Activated T-helper 9 cell treated with anti-CD3 and anti-CD28 coated beads, Interleukin-2, amount 50 U/mL, for 16 hours (primary cell): Measurements from ENCODE around the gene SH3BP4.

Experiments used
- DNase-seq: peaks from one replicate; pipeline ENCODE4 v3.0.0-alpha.2; 2020; ENCODE audit warnings: low read depth

Gene SH3BP4

DNA sequence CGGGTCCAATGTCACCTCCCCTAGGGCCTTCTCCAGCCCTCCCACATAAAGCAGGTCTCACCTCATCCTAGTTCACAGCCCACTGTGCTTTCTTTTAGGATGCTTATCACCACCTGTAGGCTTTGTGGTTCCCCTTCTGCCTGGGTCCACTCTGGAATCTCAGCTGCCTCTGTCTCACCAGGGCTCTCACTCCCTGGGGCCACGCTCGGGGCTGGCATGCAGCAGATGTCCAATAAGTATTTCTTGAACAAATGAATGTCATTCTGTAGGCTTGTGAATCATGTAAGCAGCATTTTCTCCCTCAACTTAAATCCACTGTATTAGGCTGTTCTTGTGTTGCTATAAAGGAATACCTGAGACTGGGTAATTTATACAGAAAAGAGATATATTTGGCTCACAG, 4.3 kb upstream of the SH3BP4 start:
- DNase-seq: no peak

DNA sequence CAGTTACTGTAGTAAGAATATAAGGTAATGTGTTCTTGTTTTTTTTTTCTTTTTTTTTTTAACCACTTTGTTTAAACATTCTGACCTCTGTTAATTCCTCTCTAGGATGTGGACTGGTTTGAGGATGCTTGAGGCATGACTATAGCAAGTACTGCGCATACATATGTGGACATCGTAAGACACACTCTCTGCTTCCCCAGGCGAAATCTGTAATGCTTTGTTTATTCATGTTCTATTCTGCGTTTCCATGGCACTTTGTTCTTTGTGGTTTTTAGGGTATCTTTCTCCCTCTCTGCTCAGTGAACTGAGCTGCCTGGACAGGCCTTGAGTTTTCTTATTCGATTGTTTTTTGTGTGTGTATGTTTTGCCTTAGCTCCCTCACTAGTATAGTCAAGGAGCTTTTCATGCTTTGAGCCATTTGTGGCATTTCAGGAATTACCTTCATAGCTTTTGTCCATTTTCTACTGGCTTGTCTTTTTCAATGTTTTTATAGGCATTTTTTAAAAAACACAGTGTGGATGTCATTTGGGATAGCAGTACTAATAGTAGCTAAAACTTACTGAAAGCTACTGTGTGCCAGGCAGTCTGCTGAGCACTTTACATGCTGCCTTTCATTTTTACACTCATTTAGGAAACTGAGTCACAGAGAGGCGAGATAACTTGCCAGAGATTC, 1.9 kb upstream of the SH3BP4 start:
- no peak for DNase-seq

DNA sequence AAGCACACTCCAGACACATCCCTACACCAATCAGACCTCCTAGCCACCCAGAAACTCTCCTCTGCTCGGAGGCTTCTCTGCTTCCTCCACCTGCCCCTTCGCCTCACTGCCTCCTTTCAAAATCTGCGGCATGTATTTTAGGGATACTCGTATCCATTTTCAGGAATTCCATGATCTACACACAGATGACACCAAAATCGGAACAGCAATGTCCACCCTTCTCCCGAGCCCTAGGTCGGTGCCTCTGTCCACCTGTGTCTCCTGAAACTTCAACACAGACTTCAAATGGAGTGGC, 1.4 kb upstream of the SH3BP4 start:
- no peak for DNase-seq

DNA sequence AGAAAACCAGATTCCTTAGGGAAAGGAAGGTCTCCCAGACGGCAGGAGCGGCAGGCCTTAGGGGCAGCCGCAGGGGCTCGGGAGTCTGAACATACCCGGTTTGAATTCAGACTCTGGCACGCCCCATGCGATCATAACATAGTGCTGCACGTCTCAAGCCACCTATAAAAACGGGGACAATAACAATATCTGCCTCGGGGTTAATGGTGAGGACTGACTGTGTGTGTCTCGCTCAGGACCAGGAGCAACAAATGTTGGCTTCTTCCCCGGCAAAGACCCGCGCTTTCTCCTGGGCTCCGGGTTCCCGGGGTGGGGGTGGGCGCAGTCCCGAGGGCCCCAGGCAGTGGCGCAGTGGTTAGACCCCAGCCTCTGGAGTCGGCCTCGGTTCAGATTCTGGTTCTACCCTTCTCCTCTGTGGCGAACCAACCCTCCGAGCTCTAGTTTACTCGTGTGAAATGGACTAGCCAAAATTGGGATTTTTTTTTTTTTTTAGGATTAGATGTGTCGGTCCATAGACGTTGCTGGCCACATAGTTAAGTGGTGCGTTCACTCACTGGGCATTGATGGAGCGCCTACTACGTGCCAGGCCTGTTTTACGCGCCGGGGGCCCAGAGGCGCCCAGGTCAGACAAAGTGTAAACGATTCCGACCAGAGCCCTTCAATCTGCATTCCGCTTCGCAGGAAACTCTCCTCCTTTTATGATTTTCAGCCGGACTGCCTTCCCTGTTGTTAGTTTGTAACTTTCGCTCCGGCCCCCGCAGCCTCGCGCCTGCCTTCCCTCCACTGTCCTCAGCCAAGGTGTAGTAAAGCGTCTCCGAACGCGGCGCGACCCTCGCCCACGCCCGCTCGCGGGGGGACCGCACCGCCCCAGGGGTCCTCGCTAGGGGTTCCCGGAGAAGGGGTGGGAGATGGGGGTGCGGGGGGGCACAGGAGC, 820 bp upstream of the SH3BP4 start:
- no peak for DNase-seq

- DNase-seq: no peak
Measured at GRCh38 chr2:234952270-234953115, 676 bp downstream of the SH3BP4 start.

GRCh38 chr2:234953116-234954031, 1.6 kb downstream of the SH3BP4 start:
- no peak for DNase-seq

DNA sequence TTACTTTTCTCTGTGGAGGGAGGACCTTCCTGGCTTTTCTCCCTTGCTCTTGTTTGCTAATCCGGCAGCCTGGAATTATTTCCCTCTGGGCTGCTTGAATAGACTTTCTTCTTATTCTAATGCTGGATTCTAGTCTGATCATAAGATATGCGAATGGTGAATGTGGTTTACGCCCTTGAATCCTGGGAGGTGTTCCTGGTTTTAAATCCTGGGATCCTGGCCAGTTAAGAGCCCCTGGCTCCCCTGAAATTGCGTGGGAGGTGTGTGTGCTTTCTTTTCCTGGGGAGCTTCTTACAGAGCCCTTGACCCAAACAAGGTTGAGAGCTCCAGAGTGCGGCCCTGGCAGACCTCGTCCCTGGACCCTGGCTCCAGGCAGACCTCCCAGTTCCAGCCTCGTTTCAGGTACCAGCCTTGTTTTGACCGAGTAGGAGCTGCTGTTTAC, 2.8 kb downstream of the SH3BP4 start:
- no peak for DNase-seq

GRCh38 chr2:234955091-234955591, 3.3 kb downstream of the SH3BP4 start:
- no peak for DNase-seq

DNA sequence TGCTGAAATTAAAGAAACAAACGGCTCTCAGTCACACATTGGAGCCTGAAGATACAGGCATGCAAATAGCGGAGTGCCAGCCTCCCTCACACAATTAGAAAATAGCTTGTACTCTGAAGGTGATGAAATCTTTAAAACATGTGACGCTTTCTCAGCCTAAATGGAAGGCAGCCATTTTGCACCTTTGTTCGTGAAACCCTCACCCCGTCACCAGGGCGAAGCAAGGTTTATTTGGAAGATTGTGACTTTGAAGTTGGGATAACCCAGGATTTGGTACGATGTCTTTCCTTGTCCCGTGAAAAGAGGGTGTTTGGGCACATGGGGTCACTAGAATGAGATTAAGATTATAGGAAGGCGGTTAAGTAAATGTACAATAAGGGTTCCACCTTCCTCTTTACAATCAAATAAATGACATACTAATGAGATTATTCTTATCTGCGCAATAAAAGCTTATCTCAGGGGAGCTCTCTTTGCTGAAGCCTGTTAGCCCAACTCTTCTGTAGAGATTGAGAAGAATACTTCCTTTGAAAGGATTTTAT, 4.2 kb downstream of the SH3BP4 start:
- no peak for DNase-seq

DNA sequence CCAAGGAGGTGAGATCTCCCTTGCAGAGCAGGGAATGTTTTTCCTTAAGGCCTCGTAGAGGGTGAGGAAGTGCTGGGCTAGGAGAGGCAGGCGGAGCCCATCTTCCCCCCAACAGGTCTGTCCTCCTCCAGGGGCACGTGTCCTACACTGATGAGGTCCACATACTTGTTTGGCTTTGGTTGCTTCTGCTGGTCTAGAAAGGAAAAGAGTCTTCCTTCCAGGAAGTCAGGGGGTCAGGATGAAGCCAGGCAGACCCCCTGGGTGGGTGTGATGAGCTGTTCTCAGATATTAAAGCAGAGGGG, 6.0 kb downstream of the SH3BP4 start:
- no peak for DNase-seq

DNA sequence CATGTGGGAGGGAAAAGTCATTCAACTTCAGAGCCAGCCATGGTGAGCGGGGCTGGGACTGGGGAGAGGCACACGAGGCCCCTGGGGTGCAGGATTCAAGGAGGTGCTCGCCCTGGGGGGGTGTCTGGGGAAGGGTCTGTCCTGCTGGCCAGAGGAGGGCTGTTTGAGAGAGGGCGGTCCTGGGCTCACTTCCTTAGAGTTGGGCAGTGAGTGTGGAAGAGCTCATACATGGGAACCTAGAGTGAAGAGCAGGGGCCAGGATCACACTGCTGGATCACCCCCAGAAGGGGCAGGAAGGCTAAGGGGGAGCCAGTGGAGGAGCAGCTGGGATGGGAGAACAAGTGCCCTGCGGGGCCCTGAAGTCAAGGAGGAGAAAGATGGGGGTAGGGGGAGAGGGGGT, 6.5 kb downstream of the SH3BP4 start:
- no peak for DNase-seq

DNA sequence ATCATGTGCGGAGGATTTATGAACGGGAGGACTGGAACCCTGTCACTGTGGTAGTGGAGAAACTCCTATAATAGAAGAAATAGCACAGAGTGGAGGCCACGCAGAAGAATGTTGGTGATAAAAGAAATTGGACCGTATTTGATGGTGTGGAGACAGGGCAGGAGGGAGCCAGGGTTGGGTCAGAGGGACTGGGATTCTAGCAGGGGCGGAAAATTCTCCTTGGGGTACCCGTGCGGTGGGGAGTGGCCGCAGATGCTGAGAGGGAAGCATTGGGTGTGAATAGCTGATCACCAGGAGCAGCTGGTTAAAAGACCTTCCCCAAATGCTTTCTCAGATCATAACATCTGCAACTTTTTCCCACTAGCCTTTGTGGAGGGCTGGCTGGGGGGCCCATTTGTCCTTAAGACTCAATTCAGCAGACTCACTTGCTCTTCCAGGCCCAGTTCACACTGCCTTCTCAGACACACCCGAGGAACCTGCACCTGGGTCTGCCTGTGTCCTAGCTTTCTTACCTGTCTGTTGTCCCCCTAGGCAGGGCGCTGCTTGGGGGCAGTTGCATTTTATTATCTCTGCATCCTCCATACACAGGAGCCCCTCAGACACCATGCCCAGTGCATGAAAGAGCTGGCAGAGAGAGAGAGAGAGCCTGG, 7.1 kb downstream of the SH3BP4 start:
- no peak for DNase-seq

DNA sequence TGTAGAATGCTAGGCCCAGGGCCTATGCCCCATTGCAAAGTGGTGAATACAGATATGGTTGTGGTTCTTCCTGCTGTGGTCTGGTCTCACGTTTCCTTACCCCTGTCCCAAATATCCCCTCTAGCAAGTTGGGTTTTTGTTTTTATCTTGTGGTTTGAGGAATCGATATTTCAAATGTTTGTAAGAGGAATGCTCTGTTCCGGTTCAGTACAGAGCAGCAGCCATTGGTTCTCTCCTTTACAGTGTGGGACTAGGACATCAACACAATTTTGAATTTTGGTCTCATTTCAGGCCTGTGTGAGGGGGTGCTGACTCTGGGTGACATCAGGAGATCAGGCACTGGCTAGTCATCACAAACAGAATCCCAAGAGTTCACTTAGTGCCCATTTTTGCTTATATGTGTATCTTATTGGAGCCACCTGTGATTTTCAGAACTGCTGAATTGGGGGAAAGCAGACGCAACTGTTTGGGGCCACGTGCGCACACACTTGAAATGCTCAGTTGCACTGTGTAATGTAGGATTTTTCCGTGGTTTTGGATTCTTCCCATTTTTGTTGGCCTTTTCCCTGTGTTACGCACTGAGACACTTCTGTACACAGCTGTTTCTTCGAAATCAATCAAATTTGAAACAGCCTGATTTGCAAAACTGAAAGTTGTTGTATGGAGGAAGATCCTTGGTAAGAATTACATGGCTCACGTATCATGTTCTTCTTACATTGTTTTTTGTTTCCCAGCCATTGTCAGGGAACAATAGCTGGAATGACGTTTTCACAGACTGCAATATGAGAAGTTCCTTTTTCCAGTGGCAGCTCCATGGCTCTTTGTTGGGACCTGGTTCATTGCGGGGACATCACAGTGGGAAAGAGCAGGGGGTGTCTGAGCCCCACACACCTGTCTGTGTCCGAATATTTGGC, 8.6 kb downstream of the SH3BP4 start:
- no peak for DNase-seq

DNA sequence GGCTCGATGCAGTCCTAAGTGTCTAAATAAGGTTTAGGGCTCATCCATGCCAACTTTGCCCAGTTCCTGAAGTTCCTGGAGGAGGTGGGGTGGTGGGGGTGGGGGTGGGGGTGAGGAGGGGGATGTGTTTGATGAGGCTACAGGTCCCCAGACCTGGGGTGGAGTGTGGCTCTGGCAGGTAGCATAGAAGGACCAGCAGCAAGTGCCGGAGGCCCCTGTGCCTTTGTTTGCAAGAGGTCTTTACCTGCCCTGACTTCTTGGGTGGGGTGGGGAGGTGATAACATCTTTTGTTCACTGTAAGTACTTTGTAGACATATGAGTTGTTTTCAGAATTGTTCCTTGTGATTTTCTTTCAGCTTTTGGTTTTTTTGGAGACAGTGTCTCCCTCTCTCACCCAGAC, 10.0 kb downstream of the SH3BP4 start:
- no peak for DNase-seq

DNA sequence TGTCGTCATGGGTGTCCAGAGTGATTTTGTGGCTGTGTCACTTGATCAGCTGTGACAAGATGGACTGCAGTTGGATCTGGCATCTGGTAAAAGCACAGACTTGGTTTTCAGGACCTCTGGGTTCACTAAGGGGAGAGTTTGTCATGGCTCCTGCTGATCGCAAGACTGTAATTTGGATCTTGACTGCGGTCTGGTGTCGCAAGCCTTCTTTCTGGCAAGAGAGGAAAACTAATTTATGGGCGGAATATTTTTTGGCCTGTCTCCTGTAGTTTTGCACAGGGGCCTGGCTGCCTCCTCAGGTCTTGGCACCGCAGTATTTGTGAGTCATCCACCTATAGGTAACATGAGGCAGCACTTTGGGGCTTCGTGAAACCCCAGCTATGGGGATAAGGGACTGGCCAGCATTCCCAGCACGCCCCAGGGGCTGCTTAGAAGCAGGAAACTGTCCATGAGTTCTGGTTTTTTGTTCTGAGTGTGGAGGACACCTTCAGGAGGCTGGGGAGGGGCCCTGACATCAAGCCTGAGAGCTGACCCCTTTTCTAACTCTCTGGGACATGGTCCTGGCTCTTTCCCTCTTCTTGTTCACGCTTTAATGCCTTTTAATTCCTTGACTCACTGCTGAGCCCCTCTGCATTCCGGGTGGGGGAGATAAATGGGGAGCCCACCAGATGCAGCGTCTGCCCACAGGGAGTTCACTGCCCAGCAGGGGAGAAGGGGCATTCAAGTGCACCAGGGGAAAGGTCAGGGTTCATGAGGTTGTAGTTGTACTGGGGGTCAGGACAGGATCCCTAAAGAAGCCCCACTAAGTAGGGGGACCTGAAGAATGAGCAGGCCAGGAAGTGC, 12.2 kb downstream of the SH3BP4 start:
- DNase-seq: no peak

GRCh38 chr2:234964631-234965461, 13.0 kb downstream of the SH3BP4 start:
- no peak for DNase-seq

DNA sequence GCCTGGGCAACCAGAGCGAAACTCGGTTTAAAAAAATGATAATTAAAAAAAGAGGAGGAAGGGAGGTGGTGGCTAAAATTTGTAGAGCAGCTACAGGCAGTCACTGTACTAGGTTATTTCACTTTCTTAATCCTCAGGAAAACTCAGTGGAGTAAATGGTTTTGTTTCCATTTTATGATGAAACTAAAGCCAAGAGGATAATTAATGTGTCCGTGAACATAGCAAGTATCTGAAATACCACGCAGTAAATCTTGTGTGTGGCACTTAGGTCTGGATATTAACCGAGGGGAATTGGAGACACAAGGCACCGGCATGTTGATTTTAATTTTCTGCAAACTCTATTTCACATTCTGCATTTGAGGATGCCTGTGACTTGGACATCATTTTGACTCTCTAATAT, 14.5 kb downstream of the SH3BP4 start:
- no peak for DNase-seq
